ENCODE measurements around the gene IQCK.
"Not testable (repeated sequence)": the region's sequence is repeated elsewhere in the genome, so short reads cannot be mapped to it uniquely, and the experiment has no call there.

IQCK gene

DNA sequence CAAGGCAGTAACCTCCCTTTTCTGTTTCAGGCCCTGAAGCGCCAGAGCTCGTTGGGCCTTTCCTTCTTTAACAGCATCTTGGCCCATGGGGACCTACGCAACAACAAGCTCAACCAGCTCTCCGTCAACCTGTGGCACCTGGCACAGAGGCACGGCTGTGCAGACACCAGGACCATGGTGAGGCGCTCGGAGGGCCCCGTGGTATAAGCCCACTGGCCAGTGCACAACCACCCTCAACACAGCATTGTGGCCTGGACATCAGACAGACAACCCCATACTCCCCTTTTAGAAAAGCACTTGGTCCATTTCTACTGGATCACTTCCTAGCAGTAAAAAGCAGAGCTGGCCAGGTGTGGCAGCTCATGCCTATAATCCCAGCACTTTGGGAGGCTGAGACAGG is 18.6 kb upstream of the IQCK start:
- no peak for DNase-seq (ENCODE audit: low read depth in 2 of 2)

DNA sequence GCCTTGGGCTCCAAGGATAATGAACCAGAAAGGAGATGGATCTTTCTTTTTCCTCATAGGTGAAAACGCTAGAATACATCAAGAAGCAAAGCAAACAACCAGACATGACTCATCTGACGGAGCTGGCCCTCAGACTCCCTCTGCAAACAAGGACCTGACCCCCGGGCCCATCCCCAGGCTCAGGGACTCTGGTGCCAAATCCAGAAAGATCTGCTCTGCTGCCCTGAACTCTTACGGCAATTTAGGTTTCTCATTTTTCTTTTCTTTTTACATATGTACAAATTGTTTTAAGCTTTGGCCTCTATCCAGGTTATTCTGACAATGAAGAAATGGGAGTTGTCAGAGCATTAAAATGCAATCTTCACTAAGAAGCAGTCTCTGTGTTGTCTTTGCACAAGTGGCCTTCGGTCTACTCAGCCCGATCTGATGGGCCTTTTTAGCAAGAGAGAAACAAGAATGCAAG is 17.7 kb upstream of the IQCK start:
- DNase-seq (ENCODE audit: low read depth in 2 of 2) = no peak

DNA sequence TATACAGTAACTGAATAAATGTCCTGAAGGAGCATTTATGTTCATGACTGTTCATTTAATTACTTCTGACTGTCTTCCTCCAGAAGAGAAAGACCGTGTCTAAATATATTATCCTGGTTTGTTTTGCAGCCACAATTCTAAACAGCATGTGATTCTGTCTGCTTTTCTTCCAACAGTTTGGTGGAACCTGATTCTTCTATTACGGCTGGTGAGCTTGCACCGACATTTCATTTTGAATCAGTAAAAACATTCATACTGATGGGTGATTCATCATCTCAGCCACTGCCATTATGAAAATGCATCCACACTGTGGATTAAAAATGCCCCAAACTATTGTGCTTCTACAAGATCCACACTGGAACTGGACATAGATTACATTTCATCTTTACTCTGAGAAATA is 17.0 kb upstream of the IQCK start:
- DNase-seq (ENCODE audit: low read depth in 2 of 2) = no peak

DNA sequence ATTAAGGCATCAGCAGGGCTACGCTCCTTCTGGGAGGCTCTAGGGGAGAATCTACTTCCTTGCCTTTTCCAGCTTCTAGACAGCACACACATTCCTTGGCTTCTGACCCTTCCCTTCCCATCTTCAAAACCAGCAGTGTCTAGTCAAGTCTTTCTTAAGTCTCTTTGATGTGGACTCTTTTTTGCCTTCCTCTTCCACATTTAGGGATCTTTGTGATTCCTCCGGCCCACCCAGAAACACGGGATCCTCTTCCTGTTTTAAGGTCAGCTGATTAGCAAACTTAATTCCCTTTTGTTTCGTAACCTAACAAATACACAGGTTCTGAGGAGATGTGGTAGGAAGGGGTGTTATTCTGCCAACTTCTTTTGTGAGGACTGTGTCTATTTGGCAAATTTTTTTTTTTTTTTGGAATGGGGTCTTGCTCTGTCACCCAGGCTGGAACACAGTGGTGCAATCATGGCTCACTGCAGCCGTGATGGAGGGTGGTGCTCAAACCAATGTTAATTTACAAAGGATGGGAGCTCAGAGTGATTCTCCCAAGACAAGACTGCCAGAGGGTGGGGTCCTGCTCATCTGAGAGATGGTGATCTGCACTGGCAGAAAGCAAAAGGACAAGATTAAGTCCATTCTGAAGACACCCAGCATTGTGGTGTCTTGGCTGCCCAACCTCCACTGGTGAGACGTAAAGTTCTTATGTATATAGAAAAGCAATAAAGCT is 14.7 kb upstream of the IQCK start:
- DNase-seq (ENCODE audit: low read depth in 2 of 2) = no peak

DNA sequence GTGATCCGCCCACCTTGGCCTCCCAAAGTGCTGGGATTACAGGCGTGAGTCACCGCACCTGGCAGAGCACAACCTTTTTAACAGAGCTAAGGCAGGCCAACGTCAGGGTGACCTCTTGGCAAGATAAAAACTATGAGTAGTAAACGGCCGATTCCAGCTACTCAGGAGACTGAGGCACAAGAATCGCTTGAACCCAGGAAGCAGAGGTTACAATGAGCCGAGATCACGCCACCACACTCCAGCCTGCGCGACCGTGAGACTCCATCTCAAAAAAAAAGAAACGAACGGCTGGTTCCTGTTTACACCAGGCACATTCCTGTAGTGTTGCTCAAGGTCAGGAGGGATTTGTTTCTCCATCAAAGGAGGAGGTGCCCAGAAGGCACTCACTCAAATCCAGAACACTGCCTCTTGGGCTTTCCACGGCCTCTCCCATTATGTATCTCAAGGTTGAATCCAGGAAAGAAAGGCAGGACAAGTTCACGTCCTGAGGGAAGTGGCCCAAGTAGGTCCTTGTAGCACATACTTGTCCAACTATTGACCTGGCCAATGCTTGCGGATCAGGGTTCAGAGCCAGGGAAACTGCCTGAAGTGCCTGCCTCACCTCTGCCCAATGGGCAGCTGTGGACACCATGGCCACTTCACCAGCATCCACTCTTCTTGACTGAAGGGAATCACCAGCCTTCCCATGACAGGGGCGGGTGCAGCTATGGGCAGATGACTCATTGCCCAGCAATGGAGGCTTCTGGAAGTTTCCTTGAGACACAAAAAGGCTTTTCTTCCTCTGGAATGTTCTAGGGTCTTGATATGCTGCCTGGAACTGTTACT is 13.5 kb upstream of the IQCK start:
- DNase-seq (ENCODE audit: low read depth in 2 of 2) = no peak

DNA sequence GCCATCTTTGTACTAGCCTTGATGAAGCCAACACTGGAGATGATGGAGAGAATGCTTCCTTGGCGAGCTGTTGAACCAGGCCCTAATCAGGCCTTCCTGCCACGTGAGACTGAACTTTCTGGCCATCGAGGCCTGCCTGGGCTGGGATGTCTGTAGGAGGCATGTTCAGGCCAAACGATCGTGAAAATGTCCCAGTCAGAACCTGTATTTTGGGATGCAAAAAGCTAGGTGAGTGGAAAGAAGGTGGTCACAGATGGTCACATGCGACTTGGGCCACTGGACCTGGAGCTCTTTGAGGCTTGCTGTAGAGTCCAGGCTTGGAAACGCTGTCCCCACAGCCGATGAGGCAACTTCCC is 12.9 kb upstream of the IQCK start:
- no peak for DNase-seq (ENCODE audit: low read depth in 2 of 2)

DNA sequence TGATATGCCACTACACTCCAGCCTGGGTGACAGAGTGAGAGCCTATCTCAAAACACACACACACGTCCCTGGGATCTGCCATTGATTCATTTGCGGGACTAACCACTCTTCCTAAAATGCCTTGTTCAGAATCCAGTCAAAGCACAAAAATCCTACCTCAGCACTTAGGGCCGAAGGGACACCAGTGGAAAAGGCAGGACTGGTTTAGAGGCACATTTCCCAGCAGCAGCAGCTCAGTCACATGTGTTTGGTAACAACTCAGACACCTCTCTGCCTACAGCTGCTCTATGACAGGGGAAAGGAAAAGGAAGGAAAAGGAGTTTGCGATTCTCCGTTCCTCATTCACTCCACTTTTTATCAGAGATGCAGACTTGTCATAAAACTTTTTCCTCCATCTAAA is 12.2 kb upstream of the IQCK start:
- DNase-seq (ENCODE audit: low read depth in 2 of 2) = no peak

DNA sequence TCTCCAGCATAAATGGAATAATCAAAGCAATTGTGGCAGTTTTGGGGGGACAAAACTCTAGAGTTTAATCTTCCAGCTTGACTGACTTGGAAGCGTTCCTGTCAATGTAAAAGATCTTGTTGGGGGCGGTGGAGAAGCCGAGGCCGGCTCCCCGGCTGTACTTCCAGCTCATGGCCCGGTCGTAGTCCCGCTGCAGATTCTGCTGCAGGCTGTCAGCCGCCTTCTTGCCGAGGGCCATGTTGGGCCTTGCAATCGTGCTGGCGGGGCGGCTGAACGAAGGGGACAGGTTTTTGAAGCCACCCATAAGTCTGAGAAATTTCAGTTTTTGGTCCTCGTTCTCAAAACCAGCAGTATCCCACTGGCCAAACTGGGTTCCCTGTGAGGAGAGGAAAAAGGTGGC is 11.2 kb upstream of the IQCK start:
- DNase-seq (ENCODE audit: low read depth in 2 of 2) = no peak

DNA sequence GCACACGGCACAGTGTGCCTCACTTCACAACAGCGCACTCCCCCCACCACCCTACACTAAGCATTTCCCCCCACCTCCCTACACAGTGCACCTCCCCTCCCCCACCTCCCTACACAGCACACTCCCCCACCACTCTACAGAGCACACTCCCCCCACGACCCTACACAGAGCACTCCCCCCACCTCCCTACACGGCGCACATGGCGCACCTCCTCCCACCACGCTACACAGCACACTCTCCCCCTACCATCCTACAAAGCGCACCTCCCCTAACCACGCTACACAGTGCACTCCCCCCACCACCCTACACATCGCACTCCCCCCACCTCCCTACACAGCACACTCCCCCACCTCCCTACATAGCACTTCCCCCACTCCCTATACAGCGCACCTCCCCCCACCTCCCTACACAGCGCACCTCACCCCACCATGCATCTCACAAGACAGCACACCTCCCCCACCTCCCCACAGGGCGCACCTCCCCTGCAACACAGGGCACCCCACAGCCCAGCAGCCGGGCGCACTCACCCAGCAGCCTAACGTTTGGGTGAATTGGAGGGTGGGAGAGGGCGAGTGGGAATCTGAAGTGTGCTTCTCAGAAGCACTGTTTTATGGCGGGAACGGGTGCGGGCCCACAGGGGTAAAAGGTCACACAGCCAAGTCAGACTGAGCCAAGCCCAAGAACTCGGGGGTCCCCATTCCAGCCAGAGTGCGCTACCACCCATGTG is 10.3 kb upstream of the IQCK start:
- no peak for DNase-seq (ENCODE audit: low read depth in 2 of 2)

DNA sequence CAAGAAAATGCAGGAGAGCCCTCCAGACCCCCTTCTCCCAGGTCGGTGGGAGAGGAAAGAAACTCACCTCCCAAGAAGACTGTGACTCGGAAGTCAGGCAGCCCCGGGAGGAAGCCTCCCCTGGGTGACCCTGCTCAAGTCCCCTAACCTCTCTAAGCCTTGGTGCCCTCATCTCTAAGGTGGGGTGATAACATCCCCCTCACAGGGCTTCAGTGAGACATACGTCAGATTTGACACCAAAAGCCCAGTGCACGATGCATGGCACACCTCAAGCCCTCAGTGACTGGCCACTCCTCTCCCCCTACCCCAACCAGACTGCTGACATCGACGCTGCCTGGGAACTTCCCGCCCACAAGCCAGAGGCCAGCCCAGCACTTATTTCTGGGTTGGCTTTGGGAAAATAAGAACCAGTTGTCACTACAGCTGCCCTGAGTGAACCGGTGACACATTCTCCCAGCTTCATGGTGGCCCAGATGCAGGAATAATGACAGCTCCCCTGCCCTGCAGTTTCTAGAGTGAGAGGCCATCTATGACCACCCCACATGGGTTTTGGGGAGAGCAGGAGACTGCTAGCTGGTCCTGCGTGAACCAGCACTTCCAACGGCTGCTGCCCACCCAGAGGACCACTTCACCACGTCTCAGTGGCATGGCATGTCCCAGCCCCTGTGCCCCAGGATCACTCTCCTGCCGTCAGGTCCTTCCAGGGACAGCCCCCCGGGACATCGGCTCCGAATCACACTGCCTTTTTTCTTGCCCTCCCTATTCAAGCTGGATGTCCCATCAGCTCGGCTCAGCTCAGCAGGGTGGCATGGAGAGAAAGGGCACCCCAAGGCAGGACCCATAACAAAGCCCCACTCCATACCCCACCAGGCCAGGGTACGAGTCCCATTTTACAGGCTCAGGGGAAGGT is 9.5 kb upstream of the IQCK start:
- no peak for DNase-seq (ENCODE audit: low read depth in 2 of 2)

DNA sequence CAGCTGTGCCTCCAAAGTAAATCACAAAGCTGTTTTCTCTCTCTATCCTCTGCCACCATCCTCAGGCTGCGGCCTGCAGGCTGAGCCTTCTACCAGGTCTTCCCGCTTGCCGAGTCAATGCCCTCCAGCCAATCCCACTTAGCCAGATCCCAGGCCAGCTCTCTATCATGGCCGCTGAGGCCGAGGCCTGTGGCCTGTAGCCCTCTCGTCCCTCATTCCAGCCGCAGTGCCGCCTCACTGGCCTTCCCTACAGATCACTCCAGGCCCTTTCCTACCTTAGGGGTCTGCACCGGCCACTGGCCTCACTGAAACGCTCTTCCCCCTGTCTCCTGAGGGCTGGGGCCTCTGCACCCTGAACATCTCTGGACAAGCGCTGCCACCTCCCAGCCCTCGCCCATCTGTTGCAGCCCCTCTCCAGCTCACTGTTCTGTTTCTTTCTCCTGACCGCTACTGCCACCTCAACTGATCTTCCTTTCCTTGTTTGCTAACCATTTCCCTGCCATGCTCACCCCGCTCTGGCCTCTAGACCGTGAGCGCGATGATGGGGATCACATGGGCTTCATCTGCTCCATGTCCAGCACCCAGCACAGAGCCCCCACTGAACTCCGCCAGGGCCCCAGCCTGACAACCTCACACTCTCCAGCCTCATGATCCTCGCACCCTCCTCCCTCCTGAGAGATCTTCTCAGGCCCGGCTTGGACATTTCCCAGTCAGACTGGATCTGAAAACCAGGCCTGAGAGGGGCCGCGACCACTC is 8.5 kb upstream of the IQCK start:
- no peak for DNase-seq (ENCODE audit: low read depth in 2 of 2)

DNA sequence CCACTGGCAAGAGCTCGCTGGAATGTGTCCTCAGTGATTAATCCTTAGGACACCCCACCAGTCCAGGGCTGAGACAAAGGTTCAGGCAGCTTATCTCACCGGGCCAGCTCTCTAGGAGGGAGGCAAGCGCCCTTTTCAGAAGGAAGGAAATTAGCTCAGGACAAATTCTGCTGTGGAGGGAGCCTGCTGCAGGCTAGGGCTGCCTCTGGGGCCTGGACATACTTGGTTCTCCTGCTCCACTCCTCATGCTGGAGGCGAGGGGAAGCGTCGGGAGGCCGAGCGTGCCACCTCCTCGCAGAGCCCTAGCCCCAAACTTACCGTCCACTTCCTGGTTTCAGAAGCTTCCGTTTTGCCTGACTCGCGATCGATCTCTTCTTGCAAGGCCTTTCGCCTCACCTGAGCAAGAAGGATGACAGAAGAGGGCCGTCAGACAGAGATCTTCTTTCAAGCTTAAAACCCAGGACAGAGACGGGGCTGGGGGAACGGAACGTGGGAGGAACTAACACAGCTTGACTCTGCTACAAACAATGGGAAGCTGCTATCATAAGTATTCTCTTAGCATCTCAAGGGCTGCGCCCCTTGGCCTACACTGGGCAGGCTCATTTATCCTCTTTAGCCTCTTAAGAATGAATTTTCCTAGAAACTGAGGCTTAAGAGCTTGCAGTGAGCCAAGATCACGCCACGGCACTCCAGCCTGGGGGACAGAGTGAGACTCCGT is 7.7 kb upstream of the IQCK start:
- no peak for DNase-seq (ENCODE audit: low read depth in 2 of 2)

DNA sequence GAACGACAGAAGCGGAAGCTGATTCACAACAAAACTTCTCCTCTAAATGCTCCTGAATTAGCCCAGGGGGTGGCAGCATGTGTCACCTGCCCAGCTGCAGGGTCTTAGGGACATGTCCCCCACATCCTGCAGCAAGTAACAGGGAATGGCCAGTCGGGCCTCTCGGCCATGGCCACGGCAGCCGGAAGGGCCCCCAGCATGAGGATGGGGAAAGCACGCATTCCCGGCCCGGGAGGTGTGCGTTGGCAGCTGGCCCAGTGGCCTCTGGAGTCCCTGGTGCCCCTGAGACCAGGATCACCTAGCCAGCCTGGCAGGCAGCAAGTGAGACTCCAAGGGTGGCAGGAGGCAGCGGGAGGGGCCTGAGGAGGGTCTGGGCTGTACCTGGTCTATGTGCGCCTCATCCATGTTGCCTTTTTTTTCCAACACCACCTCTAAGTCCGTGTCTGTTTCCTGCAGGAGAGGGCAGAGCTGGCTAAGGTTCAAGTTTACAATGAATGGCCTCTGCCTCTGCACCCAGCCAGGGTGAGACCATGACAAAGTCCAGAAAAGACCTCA is 7.0 kb upstream of the IQCK start:
- DNase-seq (ENCODE audit: low read depth in 2 of 2) = no peak

DNA sequence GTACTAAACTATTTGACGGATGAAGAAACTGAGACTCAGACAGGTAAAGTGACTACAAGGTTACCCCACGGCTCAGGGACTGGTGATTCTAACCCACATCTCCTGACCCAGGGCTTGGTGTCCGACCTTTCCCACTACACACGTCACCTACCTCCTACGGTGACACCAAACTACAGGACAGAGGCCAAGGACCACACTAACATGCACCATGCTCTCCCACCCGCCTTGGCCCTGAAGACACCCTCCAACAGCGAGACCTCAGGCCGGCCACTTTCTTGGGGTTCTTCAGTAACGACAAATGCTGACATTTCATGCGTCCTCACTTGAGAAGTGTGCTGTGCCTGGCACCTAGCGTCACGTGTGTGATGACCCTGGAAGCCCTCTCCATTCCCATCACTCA is 6.4 kb upstream of the IQCK start:
- DNase-seq (ENCODE audit: low read depth in 2 of 2) = no peak

DNA sequence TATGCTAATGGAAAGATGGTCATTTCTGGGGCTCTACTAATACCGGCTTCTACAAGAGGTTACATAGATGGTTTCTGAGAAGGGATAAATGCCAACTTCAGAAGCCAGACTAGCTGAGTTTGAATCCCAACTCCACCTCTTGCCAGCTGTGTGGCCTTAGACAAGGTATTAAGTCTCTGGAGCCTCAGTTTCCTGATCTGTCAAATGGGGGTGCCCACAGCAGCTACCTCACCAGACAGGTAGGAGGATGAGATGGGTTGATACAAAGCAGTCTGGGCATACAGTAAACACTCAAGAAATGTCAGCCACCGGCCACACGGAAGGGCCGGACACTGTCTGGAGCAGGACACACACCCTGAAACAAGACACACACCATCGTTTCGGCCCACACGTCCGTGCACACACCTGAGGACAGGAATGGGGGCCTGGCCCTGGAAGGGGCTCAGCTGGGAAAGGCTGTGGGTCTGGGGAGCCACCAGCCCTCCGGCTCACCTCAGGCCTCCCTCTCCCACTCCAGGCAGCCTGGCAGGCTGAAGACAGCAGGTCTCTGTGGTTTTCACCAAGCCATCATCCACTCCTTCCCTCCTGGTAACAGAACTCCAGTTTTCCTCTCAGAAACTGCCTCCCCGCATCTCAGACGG is 5.5 kb upstream of the IQCK start:
- DNase-seq (ENCODE audit: low read depth in 2 of 2) = no peak

DNA sequence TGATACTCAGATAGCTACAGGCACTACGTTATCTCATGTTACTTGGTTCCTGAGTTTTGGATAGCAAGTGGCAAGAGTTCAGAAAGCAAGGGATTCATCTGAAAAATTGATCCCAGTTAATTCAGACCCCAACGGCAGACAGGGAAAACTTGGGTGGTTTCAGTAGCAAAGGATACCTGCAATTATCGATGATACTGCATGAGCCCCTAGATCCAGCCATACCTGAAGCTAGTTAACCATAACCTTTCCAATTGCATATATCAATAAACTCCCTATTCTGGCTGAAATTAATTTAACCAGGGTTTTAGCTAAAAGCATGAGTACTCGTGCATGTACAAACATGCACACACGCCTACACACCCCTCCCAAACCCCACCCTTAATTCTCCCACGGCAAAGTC is 4.4 kb upstream of the IQCK start:
- DNase-seq (ENCODE audit: low read depth in 2 of 2) = no peak

DNA sequence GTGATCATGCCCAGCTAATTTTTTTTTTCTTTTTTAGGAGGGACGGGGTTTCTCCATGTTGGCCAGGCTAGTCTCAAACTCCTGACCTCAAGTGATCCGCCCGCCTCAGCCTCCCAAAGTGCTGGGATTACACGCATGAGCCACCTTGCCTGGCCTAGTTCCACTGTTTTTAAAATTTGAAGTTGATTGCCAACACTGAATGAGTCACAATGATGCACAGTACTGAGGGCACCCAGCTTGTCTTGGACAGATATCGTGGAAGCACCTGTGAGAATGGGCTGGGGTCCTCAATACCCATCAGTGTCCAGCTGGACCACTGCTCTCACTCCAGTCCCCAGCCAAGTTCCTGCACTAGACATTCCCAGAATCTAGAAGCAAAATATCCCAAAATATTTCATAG is 2.5 kb upstream of the IQCK start:
- no peak for DNase-seq (ENCODE audit: low read depth in 2 of 2)

DNA sequence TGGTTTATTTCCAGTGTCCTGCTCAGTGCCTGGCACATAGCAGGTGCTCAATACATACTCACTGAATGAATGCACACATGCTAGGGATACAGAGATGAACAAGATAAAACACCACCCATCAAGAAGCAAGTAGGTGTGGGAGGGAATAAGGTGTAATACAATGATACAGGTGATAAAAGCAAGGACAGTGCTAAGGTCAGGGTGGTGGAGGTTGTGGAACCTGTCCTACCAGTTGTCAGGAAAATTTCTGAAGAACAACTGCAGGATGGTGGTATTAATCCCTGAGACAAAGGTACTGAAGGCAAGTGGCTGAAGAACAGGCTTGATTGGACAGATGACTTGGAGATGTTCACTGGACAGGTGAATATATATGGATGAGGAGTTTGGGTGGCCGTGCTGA is 1.9 kb upstream of the IQCK start:
- no peak for DNase-seq (ENCODE audit: low read depth in 2 of 2)

DNA sequence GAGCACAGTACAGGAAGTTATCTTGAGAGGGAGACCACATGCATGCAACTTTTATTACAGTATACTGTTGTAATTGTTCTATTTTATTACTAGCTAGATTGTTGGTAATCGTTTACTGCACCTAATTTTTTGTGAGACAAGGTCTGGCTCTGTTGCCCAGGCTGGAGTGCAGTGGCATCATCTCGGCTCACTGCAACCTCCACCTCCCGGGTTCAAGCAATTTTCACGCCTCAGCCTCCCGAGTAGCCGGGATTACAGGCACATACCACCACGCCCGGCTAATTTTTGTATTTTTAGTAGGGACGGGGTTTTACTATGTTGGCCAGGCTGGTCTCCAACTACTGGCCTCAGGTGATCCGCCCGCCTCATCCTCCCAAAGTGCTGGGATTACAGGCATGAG is 1.3 kb upstream of the IQCK start:
- not testable (repeated sequence) for DNase-seq (ENCODE audit: low read depth in 2 of 2)

DNA sequence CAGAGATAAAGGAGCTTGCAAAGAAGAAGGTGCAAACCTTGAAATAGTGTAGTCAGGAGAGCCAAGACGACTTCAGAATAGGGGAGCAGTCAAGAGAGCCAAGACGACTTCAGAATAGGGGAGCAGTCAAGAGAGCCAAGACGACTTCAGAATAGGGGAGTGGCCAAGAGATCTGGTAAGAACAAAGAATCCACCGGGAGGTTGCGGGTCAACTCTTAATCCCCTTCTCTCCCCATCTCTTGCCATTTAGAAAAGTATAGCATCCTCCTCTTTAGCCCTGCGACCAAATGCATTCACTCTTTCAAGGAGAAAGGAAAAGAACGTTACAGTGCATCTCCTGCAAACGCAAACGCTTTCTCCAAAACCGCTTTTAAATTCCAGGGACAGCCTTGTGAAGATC is 757 bp upstream of the IQCK start:
- no peak for DNase-seq (ENCODE audit: low read depth in 2 of 2)

All from activated CD8-positive, alpha-beta memory T cell treated with anti-CD3 and anti-CD28 coated beads for 4 hours (primary cell).